ENCODE data around the gene TPPP3.
"Not testable (repeated sequence)": the region's sequence is repeated elsewhere in the genome, so short reads cannot be mapped to it uniquely, and the experiment has no call there.

The TPPP3 gene

DNA sequence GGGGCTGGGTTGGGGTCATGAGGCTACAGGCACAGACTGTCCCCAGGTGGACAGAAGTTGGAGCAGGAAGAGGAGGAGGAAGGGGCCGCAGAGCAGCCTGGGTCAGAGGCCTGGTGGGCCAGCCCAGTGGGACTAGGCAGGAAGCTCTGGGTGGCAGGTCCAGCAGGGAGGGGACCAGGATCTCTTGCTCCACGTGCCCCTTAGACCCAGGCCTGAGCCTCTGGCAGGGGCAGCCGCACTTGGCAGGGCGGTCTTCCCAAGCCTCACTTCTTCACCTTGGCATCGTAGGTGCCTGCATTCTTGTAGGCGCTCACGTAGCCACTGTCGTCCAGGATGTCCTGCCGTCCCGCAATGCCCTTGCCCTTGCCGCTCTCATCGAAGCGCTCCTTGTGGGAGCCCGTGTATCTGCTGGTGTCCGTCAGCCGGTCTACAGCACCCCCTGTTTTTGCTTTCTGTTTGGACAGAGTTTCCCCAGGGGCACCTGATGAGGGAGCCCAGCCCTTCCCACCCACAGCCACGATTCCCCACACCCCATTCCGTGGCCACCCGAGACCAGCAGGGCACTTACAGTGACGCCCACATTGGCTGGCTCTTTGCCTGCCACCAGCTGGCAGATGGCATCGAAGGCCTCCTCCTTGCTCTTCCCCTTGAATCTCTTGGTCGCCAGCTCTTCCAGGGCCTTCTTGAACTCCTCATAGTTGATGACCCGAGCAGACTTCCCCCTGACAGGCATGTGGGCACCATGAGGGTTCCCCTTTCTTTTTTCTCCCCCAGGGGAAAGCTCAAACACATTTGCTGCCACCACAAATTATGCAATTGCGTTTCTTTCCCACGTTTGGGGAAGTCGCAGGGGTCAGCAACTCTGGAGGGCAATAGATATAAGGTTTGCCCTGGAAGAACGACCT, 3.1 kb downstream of the TPPP3 start:
- no peak for DNase-seq (ENCODE audit: low read depth)

DNA sequence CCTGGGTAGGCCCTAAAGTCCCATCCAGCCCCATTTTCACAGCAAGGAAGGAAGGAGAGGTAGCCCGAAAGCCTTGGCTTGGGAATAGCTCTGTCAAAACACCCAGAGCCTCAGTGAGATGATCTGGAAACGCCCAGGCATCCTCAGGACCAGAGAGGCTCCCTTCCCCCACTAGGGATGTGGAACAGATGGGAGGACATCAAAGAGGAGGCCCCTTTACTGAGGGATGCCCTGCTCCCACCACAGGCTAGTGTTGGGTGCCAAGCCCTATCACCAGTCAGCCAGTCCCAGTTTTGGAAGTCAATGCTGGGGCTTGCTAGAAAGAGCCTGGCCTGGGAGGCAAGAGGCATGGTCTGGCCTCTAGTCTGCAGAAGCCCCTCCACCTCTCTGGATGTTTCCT, 4.7 kb downstream of the TPPP3 start:
- DNase-seq (ENCODE audit: low read depth) = no peak

DNA sequence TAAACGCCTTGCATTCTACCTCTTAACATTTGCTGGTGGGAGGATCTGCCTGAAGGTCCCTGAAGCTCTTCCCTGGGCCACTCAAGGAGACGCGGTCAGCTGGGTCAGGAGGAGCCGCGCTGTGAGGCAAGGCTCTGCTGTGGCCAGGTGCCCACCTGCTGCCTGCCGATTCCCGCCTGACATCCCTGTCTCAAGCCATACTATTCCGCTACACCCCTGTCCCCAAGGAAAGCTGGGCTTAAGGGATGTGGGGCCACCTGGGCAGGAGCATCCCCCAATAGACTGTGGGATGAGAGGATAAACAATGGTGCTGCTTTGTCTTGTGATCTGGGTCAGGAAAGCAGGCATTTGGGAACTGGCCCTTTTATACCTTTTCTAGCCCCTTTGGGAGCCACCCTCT, 5.1 kb downstream of the TPPP3 start:
- DNase-seq (ENCODE audit: low read depth) = no peak

DNA sequence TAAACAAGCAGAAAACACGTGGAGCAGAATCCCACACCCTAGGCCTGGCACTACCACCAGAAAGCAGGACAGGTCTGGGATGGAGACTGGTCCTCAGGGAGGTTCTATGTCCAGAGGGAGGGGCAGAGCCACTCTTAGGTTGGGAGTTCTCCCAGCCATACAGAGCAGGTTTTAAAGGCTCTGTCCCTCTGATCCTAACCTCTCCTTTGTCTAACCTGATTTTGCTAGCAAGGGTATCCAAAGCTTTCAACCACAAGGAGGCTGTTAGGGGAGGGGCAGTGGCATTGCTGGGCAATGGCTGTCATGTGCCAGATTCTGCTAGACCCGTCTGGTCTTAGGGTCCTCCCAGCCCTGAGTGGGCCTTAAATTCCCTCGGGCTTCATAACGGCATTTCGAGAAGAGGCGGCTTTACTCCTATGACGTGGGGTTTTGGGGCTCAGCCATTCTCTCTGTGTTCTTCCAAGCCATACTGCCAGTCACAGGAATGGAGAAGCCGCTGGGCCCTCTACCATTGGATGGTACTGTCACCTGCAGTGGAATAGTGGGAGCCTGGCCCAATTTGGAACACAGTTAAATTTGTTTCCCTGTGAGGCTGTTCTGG, 5.7 kb downstream of the TPPP3 start:
- DNase-seq (ENCODE audit: low read depth) = no peak

DNA sequence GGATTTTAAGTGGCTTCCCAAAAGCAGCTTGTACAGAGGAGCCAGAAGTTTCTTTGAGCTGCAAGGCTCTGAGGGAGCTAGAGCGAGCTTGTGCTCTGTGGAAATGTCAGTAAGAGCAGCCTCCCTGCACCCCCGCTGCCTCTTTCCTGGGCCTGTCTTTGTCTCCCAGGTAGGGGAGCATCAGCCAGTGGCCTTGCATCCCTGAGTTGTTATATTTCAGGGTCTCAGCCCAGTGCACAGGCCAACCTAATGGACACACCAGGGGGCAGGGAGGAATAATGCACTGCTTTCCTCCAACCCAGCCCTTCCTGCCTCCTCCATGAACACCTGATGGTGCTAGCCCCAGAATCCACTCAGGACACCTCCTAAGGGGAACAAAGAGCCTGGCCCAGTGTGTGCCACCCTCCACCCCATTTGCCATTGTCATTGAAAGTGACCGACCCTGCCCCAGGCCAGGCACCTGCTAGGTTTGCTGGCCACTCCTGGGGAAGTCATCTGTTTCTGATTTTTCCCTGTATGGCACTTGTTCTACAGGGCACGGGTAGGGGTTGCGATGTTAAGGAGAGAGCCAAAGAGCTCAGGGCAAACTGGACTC, 6.3 kb downstream of the TPPP3 start:
- no peak for DNase-seq (ENCODE audit: low read depth)

DNA sequence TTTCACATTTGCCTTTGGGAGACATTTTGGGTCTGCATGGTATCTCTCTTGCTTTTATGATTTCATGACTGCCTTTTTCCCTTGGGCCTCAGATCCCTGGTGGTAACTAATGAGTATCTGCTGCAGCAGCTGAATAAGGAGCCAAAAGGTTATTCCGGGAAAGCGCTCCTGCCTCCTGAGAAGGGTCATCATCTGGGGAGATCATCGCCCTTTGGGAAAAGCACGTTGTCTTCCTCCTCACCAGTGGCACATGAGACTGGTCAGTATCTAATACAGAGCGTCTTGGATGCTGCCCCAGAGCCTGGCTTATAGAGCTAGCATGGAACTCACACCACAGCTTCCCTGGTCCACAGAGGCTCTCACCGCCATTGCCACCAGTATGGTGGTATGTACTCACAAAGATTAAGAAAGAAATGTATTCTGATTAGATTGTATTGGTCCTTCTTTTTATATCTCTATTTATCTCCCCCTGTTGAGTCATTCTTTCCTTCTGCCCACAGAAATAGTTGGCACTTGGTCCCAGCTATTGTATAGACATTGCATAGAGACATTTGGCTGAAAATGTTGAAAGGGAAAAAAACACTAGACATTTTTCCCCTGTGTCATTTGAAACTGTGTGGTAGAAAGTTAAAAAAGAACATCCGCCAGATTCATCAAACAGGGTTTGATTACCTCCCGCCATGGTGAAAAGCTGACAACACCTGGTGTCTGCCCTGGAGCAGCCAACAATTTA, 8.4 kb downstream of the TPPP3 start:
- DNase-seq (ENCODE audit: low read depth) = no peak

DNA sequence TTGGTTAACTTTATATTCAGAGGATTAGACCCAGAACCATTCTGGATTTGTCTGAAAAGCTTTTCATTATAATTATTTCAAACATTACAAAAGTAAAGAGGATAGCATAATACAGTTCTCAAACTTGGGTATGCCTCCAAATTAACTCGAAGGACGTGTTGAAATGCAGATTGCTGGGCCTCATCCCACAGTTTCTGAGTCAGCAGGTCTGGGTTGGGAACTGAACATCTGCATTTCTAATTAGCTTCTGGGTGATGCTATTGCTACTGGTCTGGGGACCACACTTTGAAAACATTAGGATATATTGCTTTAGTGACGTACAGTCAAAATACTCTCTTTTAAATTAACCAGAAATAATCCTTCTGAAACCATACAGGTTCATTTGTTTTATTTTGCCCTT, 10.0 kb downstream of the TPPP3 start:
- DNase-seq (ENCODE audit: low read depth) = no peak

DNA sequence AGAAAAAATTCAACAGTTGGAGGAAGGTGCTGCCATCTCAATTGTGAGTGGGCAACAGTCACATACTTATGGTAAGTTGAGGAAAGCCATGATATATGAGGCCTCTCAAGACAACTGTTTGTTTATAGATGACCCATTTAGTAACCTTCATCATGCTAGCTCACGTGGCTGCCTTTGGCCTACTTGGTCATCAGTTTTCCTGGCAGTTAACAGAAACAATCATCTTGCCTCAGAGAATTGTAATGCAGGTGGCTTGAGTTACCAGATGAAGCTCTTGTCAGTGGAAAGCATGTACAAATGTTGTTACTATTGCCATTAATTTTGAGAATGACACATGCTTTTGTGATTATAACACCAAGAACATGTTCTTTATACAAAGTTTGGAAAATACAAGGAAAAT, 14.7 kb downstream of the TPPP3 start:
- no peak for DNase-seq (ENCODE audit: low read depth)

DNA sequence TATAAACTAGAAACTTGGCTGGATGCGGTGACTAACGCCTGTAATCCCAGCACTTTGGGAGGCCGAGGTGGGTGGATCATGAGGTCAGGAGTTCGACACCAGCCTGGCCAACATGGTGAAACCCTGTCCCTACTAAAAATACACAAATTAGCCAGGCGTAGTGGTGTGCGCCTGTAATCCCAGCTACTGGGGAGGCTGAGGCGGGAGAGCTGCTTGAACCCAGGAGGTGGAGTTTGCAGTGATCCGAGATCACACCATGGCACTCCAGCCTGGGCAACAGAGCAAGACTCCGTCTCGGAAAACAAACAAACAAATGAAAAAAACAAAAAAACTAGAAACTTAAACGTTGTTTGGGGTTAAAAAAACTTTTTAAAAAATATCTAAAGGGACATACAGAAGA, 17.3 kb downstream of the TPPP3 start:
- DNase-seq (ENCODE audit: low read depth) = not testable (repeated sequence)

DNA sequence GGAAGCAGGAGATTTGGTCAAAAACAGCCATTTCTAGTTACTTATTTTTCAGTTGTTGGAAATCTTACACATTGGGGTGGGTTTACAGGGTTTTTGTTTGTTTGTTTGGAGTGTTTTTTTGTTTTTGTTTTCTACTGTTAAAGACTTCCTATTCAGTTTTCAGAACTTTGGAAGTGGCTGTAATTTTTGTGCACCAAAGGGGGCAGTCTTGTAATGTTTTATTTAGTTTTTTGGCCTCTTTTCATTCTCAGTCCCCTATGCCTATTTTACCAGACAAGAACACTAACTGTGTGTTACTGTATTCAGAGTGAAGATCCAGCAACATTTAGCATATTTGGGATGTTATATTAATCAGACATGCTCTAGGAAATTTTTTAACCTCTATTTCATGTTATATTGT, 20.6 kb downstream of the TPPP3 start:
- DNase-seq (ENCODE audit: low read depth) = no peak

DNA sequence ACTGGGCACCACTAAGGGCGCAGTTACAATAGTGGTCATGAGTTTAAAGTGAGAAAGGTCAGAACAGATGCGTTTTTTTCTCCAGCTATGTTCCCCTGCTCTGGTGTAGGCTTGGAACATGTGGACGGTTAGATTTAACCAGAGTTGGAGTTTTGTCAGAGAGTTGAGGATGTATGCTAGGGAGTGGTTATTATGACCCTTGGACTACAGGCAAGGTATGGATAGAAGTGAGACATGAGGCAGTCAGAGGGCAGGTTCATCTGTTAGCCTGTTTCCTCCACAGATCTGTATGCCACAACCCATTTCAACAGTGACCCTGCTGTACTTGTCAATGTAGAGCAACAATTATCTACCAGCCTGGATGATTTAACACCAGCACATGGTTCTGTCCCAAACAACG, 22.6 kb downstream of the TPPP3 start:
- no peak for DNase-seq (ENCODE audit: low read depth)

DNA sequence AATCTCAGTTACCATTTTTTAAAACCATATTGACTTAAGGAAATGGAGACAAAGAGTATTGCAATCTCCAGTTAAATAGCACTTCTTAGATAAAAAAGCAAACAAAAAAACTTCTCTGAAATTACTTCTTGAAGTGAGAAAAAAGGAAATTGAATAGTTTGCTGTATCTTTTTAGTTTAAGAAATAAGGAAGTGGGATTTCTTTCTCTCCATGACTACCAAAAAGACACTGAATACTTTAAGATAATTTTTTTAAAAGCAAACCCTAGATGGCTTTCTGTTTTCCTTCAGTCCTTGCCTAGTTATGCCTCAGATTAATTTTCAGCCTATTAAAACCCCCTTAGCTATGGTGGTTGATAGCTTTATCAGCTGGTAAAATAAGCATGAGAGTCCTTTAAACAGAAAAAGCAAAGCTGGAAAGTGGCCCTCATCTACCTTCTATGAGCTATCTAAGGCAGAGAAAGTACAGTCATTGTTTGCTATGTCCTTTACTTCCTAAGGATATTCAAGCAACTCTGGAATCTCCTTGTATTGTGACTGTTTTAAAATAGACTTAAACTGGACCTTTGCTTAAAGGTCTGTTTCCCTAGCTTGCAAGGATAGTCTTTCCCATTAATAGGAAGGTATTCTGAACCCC, 28.6 kb downstream of the TPPP3 start:
- no peak for DNase-seq (ENCODE audit: low read depth)

DNA sequence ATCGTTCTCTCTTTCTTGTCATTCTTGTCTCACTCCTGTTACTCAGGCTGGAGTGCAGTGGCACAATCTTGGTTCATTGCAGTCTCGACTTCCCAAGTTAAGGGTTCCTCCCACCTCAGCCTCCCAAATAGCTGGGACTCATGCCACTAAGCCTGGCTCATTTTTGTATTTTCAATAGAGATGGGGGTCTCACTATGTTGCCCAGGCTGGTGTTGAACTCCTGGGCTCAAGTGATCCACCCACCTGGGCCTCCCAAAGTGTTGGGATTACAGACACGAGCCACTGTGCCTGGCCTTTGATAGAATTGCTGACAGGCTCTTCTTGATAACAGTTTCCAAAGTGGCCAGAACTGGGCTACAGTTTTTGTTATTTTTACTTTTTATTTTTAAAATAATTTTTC, 32.3 kb downstream of the TPPP3 start:
- no peak for DNase-seq (ENCODE audit: low read depth)

DNA sequence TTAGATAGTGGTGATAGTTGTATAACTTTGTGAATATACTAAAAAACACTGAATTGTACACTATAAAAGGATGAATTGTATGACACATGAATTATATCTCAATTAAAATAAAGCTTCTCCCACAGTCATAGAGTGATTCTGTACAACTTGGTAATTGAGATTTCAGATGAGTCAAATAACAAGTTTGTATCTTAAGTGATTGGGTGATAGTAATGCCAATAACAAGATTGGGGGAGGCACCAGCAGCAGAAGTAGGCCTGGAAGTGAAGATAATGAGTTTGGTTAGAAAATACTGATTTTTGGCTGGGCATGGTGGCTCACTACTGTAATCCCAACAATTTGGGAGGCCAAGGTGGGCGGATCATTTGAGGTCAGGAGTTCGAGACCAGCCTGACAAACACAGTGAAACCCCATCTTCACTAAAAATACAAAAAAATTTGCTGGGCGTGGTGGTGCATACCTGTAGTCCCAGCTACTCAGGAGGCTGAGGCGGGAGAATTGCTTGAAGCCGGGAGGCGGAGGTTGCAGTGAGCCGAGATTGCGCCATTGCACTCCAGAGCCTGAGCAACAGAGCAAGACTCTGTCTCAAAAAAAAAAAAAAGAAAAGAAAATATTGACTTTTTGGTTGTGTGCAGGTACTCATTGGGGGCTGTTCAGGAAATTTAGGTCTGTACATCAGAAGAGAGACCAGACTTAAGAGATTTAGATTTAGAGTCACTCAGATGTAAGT, 33.6 kb downstream of the TPPP3 start:
- not testable (repeated sequence) for DNase-seq (ENCODE audit: low read depth)

DNA sequence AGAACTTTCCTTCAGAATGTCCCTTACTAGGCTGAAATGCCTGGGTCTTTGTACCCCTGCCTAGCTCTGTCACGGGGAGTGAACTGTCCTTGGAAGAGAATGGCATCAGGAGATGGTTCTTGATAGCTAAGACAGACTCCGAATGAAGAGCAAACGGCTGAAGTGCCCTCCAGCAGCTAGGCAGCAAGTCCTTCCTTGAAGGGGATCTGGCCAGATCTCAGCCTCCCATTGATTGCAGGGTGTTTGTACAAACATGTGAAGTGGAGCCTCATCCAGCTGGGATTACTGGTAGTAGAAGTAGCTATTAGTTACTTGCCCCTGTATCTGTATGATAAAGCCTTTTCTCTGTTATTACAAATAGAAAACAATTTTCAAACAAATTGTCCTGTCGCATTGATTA, 35.7 kb downstream of the TPPP3 start:
- no peak for DNase-seq (ENCODE audit: low read depth)

DNA sequence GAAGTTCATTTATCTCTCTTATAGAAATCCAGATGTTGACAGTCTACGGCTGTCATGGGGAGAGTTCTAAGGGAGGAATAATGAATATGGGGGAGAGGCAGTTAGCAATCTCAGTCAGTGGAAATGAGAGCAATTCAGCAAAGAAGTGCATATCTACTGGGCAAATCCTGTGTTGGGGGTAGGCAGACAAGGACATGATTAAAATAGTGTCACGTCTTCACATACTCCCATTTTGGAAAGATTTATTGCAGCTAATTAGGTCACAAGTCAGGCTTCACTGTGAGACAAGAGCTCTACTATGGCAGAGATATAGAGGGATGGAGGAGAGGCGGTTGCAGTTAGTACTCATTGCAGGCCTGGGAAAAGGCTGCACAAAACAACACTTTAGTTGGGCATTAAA, 36.9 kb downstream of the TPPP3 start:
- DNase-seq (ENCODE audit: low read depth) = no peak

DNA sequence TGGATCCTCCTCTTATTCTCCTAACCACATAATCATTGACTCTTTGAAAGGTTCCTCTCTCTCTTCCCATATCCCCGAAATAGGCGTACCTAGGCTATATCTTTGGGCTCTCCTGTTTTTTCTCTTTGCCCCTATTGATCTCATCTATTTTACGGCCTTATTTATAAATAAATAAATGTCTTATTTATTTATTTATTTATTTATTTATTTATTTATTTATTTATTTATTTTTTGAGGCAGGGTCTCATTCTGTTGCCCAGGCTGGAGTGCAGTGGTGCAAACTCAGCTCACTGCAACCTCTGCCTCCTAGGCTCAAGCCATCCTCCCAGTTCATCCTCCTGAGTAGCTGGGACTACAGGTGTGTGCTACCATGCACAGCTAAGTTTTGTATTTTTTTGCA, 40.8 kb downstream of the TPPP3 start:
- DNase-seq (ENCODE audit: low read depth) = not testable (repeated sequence)

DNA sequence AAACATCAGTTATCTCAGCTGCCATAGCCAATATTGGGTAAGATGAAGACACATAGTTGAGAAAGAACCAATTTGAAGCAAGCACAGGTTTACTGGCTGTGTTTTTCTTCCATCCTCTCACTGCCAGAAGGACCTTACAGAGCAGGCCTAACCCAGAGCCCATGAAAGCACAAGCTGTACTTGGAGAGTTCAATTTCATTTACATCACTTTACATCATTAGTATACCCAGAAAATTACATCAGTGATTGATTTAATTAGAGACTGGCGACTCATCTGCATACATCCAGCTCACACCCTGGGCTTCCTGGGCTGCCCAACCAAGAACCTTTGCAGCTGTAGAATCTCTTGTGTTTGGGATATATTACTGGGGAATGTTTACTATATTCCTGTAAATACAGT, 43.0 kb downstream of the TPPP3 start:
- DNase-seq (ENCODE audit: low read depth) = no peak

DNA sequence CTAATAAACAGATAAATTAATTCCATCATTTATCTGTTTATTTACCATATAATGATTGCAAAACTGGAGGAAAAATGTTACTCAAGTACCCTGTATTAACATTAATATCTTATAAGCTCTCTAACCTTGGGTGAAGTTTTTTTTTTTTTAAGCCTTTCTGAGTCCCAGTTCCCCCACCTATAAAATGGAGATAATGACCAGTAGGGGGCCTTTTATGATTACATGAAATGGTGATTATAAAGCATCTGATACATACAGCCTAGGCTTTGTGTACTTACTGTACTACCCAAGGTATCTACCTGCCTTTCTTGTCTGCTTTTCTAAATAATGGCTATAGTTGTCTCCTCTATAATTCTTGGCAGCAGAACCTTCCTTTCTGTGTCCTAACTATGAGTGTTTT, 44.1 kb downstream of the TPPP3 start:
- peak; percentile 8 for DNase-seq (ENCODE audit: low read depth)

DNA sequence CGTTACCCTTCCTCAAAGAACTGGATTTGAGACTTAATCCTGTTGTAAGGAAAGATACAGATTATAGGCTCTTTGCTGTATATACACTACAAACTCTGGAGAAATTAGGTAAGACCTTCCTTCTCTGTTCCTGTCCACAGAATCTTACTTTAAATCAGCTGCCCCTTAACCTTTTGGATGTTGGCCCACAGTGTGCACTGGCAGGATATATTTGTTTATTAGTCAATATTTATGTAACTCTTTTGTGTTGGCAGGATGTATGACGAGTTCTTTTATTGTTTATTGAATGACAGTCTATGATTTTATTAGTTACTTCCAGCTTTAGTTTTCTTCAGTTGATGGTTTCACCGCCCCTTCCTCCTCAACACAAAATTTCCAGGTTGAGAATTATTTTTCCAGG, 47.0 kb downstream of the TPPP3 start:
- DNase-seq (ENCODE audit: low read depth) = no peak

DNA sequence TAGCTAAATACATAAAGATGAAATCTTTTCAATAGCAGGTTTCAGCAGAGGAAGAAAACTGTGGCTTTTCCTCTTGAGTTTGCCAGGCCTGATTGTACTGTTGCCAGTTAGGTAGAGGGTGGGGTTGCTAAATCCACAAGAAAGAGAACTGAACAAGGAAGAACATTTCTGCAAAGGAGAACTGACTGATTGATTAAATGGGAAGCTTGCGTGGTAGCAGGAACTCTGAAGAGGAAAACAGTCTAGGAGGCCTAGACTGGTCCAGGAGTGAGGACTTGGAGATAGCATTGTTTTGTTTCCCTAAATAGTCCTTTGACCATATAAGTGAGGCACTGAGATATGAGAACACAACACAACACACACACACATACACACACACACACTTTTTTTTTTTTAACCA, 47.9 kb downstream of the TPPP3 start:
- DNase-seq (ENCODE audit: low read depth) = no peak

DNA sequence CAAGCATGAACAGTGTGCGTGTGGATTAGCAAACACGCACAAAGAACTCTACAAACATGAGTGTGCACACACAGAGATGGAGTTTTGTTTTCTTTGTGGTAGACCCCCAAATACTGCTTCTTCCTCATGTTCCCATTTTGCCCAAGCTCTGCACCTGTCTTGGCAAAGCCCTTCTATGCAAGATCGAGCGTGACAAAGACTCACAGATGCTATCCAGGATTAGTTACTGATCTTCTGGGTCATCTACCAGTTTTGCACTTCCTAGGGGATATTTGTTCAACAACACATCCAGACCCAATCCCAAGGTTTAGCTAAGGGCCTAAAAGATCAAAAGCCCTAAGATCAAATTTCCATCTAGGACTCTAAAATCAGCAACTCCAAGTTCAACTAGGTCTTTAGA, 50.7 kb downstream of the TPPP3 start:
- no peak for DNase-seq (ENCODE audit: low read depth)
